Liver (tissue), 9 donors: Measurements from ENCODE around the gene PIAS4. TPM values are rescaled to one million over a fixed set of nuclear protein-coding genes. Genes with fewer than 3 reads are reported as not detected.

Experiments used
- DNase-seq: peaks from one replicate; pipeline ENCODE4 v3.0.0-alpha.2; 2017; ENCODE audit warnings: low spot score
- H3K27ac ChIP-seq, 2 donors: one replicate each; pipeline ENCODE4 v1.7.0; 2013; ENCODE audit warnings: inconsistent platforms in 2 of 2, low read length in 2 of 2, control low read depth in 1 of 2, low read depth in 1 of 2, mild to moderate bottlenecking in 1 of 2
- H3K27me3 ChIP-seq, 4 donors: one replicate each; pipeline versions ENCODE4 v1.6.1 to v1.7.0; 2013; ENCODE audit warnings: low read length in 3 of 4, inconsistent platforms in 1 of 4, mild to moderate bottlenecking in 1 of 4, moderate library complexity in 1 of 4; ENCODE audit not compliant: control insufficient read depth in 4 of 4, insufficient read depth in 4 of 4
- H3K36me3 ChIP-seq, 4 donors: one replicate each; pipeline versions ENCODE4 v1.6.1 to v1.7.0; 2013; ENCODE audit warnings: low read length in 3 of 4, mild to moderate bottlenecking in 3 of 4, low read depth in 1 of 4, moderate library complexity in 1 of 4; ENCODE audit not compliant: control insufficient read depth in 4 of 4, insufficient read depth in 3 of 4
- H3K4me1 ChIP-seq, 4 donors: one replicate each; pipeline versions ENCODE4 v1.6.1 to v1.7.0; 2013; ENCODE audit warnings: low read length in 3 of 4, mild to moderate bottlenecking in 3 of 4, moderate library complexity in 1 of 4; ENCODE audit not compliant: control insufficient read depth in 4 of 4, insufficient read depth in 4 of 4
- H3K4me3 ChIP-seq, 3 donors: one replicate each; pipeline versions ENCODE4 v1.6.1 to v1.7.0; 2013; ENCODE audit warnings: low read length in 3 of 3, control low read depth in 1 of 3, low read depth in 1 of 3, mild to moderate bottlenecking in 1 of 3
- H3K9ac ChIP-seq, 2 donors: one replicate each; pipeline ENCODE4 v1.7.0; 2013; ENCODE audit warnings: low read length in 2 of 2, mild to moderate bottlenecking in 2 of 2, moderate library complexity in 2 of 2, control low read depth in 1 of 2, low read depth in 1 of 2
- H3K9me3 ChIP-seq, 4 donors: one replicate each; pipeline versions ENCODE4 v1.6.1 to v1.7.0; 2013; ENCODE audit warnings: low read length in 3 of 4; ENCODE audit not compliant: control insufficient read depth in 4 of 4
- ATF3 ChIP-seq: IDR thresholded peaks from 2 replicates; pipeline ENCODE4 v1.6.1; 2016; ENCODE audit warnings: antibody characterized with exemption
- CTCF ChIP-seq: fragments of 150-350 bp; IDR thresholded peaks from 2 replicates; pipeline ENCODE4 v1.5.1; 2017; ENCODE audit warnings: improper control_type of control experiment, low read depth, low read length; ENCODE audit not compliant: missing input control
- EGR1 ChIP-seq, 2 donors: IDR thresholded peaks; 2 replicates each; pipeline ENCODE4 v1.6.1; 2016 to 2018; ENCODE audit warnings: antibody characterized with exemption in 2 of 2, low read depth in 2 of 2
- FOXA1 ChIP-seq: IDR thresholded peaks from 2 replicates; pipeline ENCODE4 v1.6.1; 2016; ENCODE audit warnings: antibody characterized with exemption
- FOXA2 ChIP-seq: IDR thresholded peaks from 2 replicates; pipeline ENCODE4 v1.6.1; 2016; ENCODE audit warnings: antibody characterized with exemption
- GABPA ChIP-seq, 2 donors: IDR thresholded peaks in 1 of 2; conservative IDR thresholded peaks in 1 of 2; 2 replicates each; pipeline ENCODE4 v1.6.1; 2016; ENCODE audit warnings: antibody characterized with exemption in 2 of 2, mild to moderate bottlenecking in 1 of 2, moderate library complexity in 1 of 2
- HNF4A ChIP-seq, 2 donors: conservative IDR thresholded peaks; 2 replicates each; pipeline ENCODE4 v1.6.1; 2016; ENCODE audit warnings: antibody characterized with exemption in 2 of 2, mild to moderate bottlenecking in 2 of 2
- HNF4G ChIP-seq: IDR thresholded peaks from 2 replicates; pipeline ENCODE4 v1.6.1; 2016; ENCODE audit warnings: antibody characterized with exemption
- JUND ChIP-seq, 2 donors: IDR thresholded peaks; 2 replicates each; pipeline ENCODE4 v1.6.1; 2016; ENCODE audit warnings: antibody characterized with exemption in 2 of 2
- MAX ChIP-seq: IDR thresholded peaks from 2 replicates; pipeline ENCODE4 v1.6.1; 2016; ENCODE audit warnings: antibody characterized with exemption
- NR2F2 ChIP-seq: IDR thresholded peaks from 2 replicates; pipeline ENCODE4 v1.6.1; 2016; ENCODE audit warnings: antibody characterized with exemption
- RAD21 ChIP-seq, 2 donors: IDR thresholded peaks; 2 replicates each; pipeline ENCODE4 v1.6.1; 2016; ENCODE audit warnings: antibody characterized with exemption in 2 of 2, mild to moderate bottlenecking in 2 of 2
- REST ChIP-seq: IDR thresholded peaks from 2 replicates; pipeline ENCODE4 v1.6.1; 2016; ENCODE audit warnings: antibody characterized with exemption, mild to moderate bottlenecking
- RXRA ChIP-seq, 2 donors: IDR thresholded peaks; 2 replicates each; pipeline ENCODE4 v1.6.1; 2017 to 2018; ENCODE audit warnings: antibody characterized with exemption in 2 of 2, mild to moderate bottlenecking in 1 of 2
- SP1 ChIP-seq: IDR thresholded peaks from 2 replicates; pipeline ENCODE4 v1.6.1; 2018; ENCODE audit warnings: antibody characterized with exemption, mild to moderate bottlenecking
- TAF1 ChIP-seq: conservative IDR thresholded peaks from 2 replicates; pipeline ENCODE4 v1.6.1; 2016; ENCODE audit warnings: antibody characterized with exemption, mild to moderate bottlenecking
- YY1 ChIP-seq: IDR thresholded peaks from 2 replicates; pipeline ENCODE4 v1.6.1; 2016; ENCODE audit warnings: antibody characterized with exemption, mild to moderate bottlenecking
- WGBS: extraction: QIAGEN DNeasy Blood & Tissue Kit; methylation state at CpG from one replicate; pipeline ENCODE4 v1.1.7; 2013; 5-methylcytosine and 5-hydroxymethylcytosine counted together
- polyA plus RNA-seq, 2 donors: library from polyadenylated mRNA; stranded (reverse) in 1 of 2; unstranded in 1 of 2; fragments of 200-250 nt in 1 of 2; fragments of >200 nt in 1 of 2; fragmentation: Nextera tagmentation in 1 of 2; extraction: Ambion mirVana in 1 of 2; gene quantifications; one replicate each; pipeline versions ENCODE4 v1.2.1 to v1.2.3, GENCODE V29; 2013 to 2015
- total RNA-seq, 2 donors: library from RNA; depleted of rRNA; stranded (reverse); fragments of >200 nt; gene quantifications; one replicate each; pipeline ENCODE4 v1.2.3, GENCODE V29; 2014
- TF ChIP-seq, protein P1 (sequence below): IDR thresholded peaks from 2 replicates; pipeline ENCODE4 v1.6.1; 2016; ENCODE audit warnings: antibody characterized with exemption
- donor health status: healthy.
- donor health status: healthy.
- donor health status: healthy.
- donor health status: healthy.
- donor health status: healthy.

PIAS4 gene
- total and polyA plus RNA-seq, 4 donors, result 5.6 to 14.1 (median 10.6) TPM

DNA sequence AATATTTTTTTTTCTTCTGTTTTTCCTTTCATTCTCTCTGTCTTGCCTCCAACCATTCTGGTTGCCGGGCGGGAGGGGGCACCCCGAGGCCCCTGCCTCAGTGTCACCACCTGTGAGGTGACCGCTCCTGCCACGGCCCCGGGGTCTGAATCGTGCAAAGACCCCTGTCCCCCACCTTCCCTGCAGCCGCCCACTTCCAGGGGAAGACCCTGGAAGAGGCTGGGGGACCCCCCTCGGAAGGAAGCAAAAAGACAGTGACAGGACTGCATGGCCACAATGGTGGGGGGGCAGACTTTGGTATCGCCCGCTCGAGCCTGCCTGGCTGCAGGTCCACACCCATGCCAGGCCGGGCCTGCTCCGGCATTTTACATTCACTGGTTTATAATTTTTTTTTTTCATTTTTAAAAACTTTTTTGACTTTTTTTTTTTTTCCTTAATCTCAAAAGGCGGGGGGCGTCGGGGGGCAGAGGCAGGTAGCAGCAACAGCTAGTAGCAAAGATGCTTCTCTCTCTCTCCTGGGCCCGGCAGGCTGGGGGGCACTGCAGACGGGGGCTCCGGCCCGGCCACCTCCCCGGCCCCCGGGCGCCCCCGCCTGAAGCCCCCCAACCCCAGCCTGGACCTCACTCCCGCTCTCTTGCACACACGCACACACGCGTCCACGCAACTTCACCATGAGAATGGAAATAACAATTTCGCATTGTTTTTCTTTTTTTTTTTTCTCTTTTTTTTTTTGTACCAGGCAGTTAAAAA, 36.6 kb downstream of the PIAS4 start (continued):
- no peak for TF ChIP-seq FOXA2
- no peak for TF ChIP-seq FOXA1
- TF ChIP-seq SP1, result no peak

DNA sequence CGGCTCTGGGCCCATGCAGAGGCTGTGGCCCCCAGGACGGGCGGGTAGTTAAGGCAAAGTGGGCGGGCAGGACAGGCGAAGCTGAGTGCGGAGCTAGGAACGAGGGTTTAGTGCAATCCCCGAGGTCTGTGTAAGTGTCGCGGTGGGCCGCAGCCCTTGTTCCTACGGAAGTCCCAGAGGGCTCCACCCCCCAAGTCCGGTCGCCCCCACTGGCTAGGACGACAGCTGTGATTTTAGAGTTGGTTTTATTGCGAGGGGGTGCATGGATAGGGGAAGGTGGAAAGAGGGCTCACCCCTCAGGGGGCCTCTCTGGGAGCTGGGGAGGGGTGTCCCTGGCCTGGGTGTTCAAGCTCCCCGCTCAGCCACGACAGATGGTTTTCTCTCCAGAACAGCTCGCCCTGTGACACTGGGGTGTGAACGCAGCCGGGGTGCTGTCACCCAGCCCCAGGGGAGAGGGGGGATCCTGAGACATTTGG, 37.5 kb downstream of the PIAS4 start:
- WGBS, result 87% methylated on average over 21 of the region's 21 CpGs
- TF ChIP-seq FOXA1 (no peak), HNF4A (conservative IDR thresholded peaks at IDR 0.05) (no peak), ATF3 (no peak), EGR1 (IDR thresholded peaks at IDR 0.05; ENCODE audit: low read depth in 2 of 2) (no peak)
- no peak overlapping the region for H3K27ac ChIP-seq
- H3K36me3 ChIP-seq, result peaks cover 0 to 26% (median 4%) of the 10 kb centered on the region in 4 donors
- no peaks in the 10 kb centered on the region for H3K9me3 ChIP-seq
- no peaks in the 10 kb centered on the region for H3K27me3 ChIP-seq
- no peak overlapping the region for H3K9ac ChIP-seq
- H3K4me3 ChIP-seq, result no peak overlapping the region
- H3K4me1 ChIP-seq, result peaks cover 0 to 2% (median 0%) of the 10 kb centered on the region in 4 donors
- no peak for DNase-seq

GRCh38 chr19:4045597-4046361, 38.2 kb downstream of the PIAS4 start:
- no peaks in the 10 kb centered on the region for H3K9me3 ChIP-seq
- H3K4me3 ChIP-seq, result no peak overlapping the region
- 92% methylated on average over 32 of the region's 32 CpGs for WGBS
- H3K36me3 ChIP-seq, result peaks cover 0 to 26% (median 4%) of the 10 kb centered on the region in 4 donors
- no peak for DNase-seq
- H3K4me1 ChIP-seq, result peaks cover 0 to 2% (median 0%) of the 10 kb centered on the region in 4 donors
- no peaks in the 10 kb centered on the region for H3K27me3 ChIP-seq
- H3K27ac ChIP-seq, result no peak overlapping the region
- TF ChIP-seq JUND (IDR thresholded peaks at IDR 0.05), result no peak
- TF ChIP-seq HNF4A (conservative IDR thresholded peaks at IDR 0.05), result no peak
- no peak for TF ChIP-seq MAX
- no peak for TF ChIP-seq FOXA2
- no peak for TF ChIP-seq FOXA1
- TF ChIP-seq RAD21 (IDR thresholded peaks at IDR 0.05), result no peak
- TF ChIP-seq SP1, result no peak
- no peak for TF ChIP-seq REST
- TF ChIP-seq, protein P1, sequence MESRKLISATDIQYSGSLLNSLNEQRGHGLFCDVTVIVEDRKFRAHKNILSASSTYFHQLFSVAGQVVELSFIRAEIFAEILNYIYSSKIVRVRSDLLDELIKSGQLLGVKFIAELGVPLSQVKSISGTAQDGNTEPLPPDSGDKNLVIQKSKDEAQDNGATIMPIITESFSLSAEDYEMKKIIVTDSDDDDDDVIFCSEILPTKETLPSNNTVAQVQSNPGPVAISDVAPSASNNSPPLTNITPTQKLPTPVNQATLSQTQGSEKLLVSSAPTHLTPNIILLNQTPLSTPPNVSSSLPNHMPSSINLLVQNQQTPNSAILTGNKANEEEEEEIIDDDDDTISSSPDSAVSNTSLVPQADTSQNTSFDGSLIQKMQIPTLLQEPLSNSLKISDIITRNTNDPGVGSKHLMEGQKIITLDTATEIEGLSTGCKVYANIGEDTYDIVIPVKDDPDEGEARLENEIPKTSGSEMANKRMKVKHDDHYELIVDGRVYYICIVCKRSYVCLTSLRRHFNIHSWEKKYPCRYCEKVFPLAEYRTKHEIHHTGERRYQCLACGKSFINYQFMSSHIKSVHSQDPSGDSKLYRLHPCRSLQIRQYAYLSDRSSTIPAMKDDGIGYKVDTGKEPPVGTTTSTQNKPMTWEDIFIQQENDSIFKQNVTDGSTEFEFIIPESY, result no peak
- no peak for TF ChIP-seq TAF1
- TF ChIP-seq RXRA (IDR thresholded peaks at IDR 0.05), result no peak
- TF ChIP-seq NR2F2, result no peak
- no peak for TF ChIP-seq EGR1 (IDR thresholded peaks at IDR 0.05; ENCODE audit: low read depth in 2 of 2)
- no peak for TF ChIP-seq YY1
- no peak for TF ChIP-seq GABPA (IDR thresholded peaks at IDR 0.05 in 1 of 2, conservative IDR thresholded peaks at IDR 0.05 in 1 of 2)
- no peak for TF ChIP-seq HNF4G
- no peak for TF ChIP-seq ATF3
- TF ChIP-seq CTCF, result no peak
- no peak overlapping the region for H3K9ac ChIP-seq
